ENCODE measurements around the gene DKC1.
A peak's percentile ranks its signal among the peaks of the same experiment; 100 is the strongest.

DKC1 gene

DNA sequence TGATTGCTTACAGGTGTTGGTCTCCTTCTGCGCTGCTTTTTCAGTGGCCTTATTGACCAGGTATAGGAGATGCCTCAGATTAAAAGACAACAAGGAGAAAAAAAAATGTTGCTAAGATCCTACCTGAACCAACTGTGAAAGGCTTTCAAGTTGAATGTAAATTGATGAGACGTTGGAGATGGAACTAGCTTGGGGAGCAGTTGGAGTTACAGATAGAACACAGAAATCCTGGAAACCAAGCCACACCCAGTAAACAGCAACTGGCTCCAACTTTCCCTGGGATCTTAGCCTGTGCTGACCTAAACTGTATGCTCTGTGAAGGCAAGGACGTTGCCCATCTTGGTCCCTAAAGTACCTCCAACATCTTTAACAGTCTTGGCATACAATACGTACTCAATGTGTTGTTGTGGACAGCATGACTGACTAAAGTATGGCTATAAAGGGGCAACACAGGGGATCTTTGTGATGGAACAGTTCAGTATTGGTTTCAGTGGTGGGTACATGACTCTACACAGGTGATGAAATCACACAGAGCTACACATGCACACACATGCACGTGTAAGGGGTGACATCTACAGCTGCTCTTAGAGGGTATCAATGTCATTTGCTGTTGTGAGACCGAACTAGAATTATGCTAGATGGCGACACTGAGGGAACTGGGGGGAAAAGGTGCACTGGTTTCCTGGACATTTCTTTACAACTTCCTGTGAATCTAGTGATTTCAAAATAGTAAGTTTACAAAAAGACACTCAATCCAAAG is 34.1 kb upstream of the DKC1 start:
- peaks cover 84% of the 10 kb centered on the region for H3K4me1 ChIP-seq (ENCODE audit: control insufficient read depth, insufficient read depth, low read length)
- H3K9ac ChIP-seq (ENCODE audit: low read depth, low read length) = peak overlapping the region; percentile 59
- peak overlapping the region; percentile 49 for H3K4me2 ChIP-seq (ENCODE audit: low read length)
- H3K36me3 ChIP-seq (ENCODE audit: insufficient read depth, low read length) = no peaks in the 10 kb centered on the region
- H3K4me3 ChIP-seq (ENCODE audit: low read length) = no peak overlapping the region
- H3K9me3 ChIP-seq (replicated peaks; ENCODE audit: low read length) = no peaks in the 10 kb centered on the region
- H3K27me3 ChIP-seq (ENCODE audit: control insufficient read depth, insufficient read depth, low read length) = no peaks in the 10 kb centered on the region

DNA sequence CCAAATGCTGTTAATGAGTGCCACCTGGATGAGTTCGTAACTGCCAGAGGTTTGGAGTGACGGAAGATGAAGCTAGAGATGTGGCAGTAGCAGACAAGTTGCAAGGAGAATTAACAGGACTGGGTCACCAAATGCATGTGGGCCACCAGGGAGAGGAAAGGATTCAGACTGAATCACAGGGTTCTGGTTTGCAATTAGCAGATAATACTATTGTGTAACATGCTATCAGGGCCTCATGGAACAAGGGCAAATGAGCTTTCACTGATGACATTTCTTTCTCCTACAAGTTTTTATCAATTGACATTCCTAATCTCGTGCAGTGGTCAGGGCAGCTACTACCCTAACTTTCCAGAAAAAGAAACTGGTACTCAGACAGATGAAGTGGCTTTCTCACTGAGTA is 33.2 kb upstream of the DKC1 start:
- Histone ChIP-seq H3K9ac (ENCODE audit: low read depth, low read length) (no peak overlapping the region), H3K4me2 (ENCODE audit: low read length) (no peak overlapping the region), H3K36me3 (ENCODE audit: insufficient read depth, low read length) (no peaks in the 10 kb centered on the region), H3K4me1 (ENCODE audit: control insufficient read depth, insufficient read depth, low read length) (peaks cover 93% of the 10 kb centered on the region), H3K9me3 (replicated peaks; ENCODE audit: low read length) (no peaks in the 10 kb centered on the region), H3K4me3 (ENCODE audit: low read length) (no peak overlapping the region), H3K27me3 (ENCODE audit: control insufficient read depth, insufficient read depth, low read length) (no peaks in the 10 kb centered on the region)

DNA sequence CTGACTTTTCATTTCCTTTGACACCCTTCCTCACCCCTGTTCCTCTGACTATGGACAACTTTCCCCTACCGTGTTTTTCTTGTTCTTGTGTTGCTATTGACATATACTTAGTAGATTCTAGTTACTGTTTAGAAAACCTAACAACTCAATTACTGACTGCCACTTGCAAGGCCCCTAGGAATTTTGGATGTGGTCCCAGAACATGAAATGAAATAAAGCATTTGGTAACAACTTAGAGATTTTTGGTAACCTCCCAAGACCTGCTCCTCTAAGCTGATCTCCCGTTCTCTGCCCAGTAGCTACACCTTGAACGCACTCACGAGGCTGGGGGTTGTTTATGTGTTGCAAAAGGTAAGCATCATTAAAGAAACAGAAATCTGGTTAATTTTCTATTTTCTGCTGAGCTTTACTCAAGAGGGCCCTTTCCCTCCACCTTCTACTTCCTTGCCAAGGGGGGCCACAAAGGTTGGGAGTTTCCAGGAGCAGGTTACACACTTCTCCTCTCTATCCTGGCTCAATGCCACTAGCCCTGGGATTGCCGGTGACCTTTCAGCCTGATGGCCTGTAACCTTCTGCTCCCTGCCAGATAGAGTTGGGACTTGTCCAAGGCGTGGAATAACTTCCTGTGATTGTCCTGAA is 32.3 kb upstream of the DKC1 start:
- Histone ChIP-seq H3K4me2 (ENCODE audit: low read length) (peak overlapping the region; percentile 28), H3K4me1 (ENCODE audit: control insufficient read depth, insufficient read depth, low read length) (peaks cover 96% of the 10 kb centered on the region), H3K27me3 (ENCODE audit: control insufficient read depth, insufficient read depth, low read length) (no peaks in the 10 kb centered on the region), H3K36me3 (ENCODE audit: insufficient read depth, low read length) (no peaks in the 10 kb centered on the region), H3K9ac (ENCODE audit: low read depth, low read length) (no peak overlapping the region), H3K9me3 (replicated peaks; ENCODE audit: low read length) (no peaks in the 10 kb centered on the region), H3K4me3 (ENCODE audit: low read length) (no peak overlapping the region)

DNA sequence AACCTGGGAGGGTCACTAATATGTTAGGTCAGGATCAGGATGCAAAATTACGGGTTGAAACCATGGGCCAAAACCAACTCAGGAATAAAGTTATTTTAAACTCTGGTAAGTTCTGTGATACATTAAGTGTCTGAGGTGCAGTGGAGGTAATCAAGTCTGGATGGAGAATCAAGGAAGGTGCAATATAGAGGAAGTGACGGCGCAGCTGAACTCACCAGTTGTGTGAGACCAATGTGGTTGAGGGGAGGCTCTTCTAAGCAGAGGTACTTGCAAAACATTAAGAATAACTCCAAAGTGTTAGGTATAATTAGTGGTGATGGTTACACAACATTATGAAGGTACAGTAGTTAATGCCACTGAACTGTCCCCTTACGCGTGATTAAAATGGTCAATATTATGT is 31.5 kb upstream of the DKC1 start:
- no peak overlapping the region for H3K4me2 ChIP-seq (ENCODE audit: low read length)
- H3K27me3 ChIP-seq (ENCODE audit: control insufficient read depth, insufficient read depth, low read length) = no peaks in the 10 kb centered on the region
- H3K4me3 ChIP-seq (ENCODE audit: low read length) = no peak overlapping the region
- no peaks in the 10 kb centered on the region for H3K9me3 ChIP-seq (replicated peaks; ENCODE audit: low read length)
- H3K9ac ChIP-seq (ENCODE audit: low read depth, low read length) = no peak overlapping the region
- no peaks in the 10 kb centered on the region for H3K36me3 ChIP-seq (ENCODE audit: insufficient read depth, low read length)
- H3K4me1 ChIP-seq (ENCODE audit: control insufficient read depth, insufficient read depth, low read length) = peaks cover 96% of the 10 kb centered on the region

DNA sequence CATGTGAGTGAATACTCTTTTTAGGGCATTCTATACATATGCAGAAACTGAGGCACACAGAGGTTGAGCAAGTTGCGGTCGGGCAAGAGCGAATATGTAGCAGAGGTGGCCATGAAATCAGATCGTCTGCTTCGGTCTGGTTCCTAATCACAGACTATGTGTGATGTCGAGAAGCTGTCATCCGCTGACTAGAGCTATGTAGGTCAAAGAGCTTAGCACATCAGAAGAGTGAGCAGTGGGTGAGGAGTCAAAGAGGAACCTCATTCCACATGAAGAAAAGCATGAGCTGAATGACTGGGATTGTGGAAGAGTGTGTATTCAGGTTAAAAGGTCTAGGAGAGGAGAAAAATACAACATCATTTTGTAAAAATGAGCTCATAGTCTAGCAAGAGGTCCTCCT is 30.8 kb upstream of the DKC1 start:
- Histone ChIP-seq H3K27me3 (ENCODE audit: control insufficient read depth, insufficient read depth, low read length) (no peaks in the 10 kb centered on the region), H3K9me3 (replicated peaks; ENCODE audit: low read length) (no peaks in the 10 kb centered on the region), H3K4me3 (ENCODE audit: low read length) (no peak overlapping the region), H3K36me3 (ENCODE audit: insufficient read depth, low read length) (no peaks in the 10 kb centered on the region), H3K4me2 (ENCODE audit: low read length) (no peak overlapping the region), H3K4me1 (ENCODE audit: control insufficient read depth, insufficient read depth, low read length) (peaks cover 94% of the 10 kb centered on the region), H3K9ac (ENCODE audit: low read depth, low read length) (no peak overlapping the region)

DNA sequence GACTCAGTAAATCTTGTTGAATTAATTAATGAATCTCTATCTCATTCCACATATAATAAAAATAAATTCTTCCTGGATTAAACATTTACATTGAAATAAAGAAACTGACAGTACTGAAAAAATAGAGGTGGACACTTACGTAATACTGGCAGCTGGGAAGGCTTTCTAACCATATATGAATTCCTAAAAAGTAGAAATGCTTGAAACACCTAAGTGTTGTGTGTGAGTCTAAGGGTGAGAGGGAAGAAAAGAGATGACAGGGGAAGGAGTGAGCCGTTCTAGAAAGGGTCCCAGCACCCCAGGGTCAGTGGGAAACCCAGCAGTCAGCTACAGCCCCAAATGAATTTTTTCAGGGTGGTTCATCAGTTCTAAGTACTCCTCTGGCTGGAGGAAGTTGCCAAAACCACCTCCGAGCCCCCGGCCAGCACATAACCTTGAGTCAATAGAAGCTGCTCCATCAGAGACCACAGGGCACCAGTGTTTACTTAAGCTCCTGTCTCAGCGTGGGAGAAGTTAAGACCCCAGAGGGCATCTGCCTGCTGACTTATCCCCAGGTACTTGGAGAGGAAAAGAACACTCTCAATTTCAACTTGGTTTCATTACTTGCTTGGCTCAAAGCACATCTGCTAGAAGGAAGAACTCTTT is 30.1 kb upstream of the DKC1 start:
- Histone ChIP-seq H3K27me3 (ENCODE audit: control insufficient read depth, insufficient read depth, low read length) (no peaks in the 10 kb centered on the region), H3K36me3 (ENCODE audit: insufficient read depth, low read length) (no peaks in the 10 kb centered on the region), H3K4me1 (ENCODE audit: control insufficient read depth, insufficient read depth, low read length) (peaks cover 94% of the 10 kb centered on the region), H3K9me3 (replicated peaks; ENCODE audit: low read length) (no peaks in the 10 kb centered on the region), H3K4me3 (ENCODE audit: low read length) (peak overlapping the region; percentile 28), H3K4me2 (ENCODE audit: low read length) (peak overlapping the region; percentile 64), H3K9ac (ENCODE audit: low read depth, low read length) (peak overlapping the region; percentile 30)

DNA sequence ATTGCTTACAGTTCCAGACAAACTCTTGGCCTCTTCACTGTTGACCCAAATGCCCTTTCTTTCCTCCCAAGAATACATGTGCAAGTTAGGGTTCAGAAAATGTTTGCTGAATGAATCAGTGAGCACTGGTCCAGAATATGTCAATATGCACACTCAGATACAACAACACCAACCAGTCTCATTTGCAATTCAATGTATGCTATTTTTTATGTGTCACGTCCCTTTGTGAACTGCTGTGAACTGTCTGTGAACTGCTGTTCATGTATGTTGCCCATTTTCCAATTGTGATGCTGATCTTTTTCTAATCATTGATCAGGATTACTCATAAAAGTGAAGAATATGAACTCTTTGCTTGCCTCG is 29.6 kb upstream of the DKC1 start:
- Histone ChIP-seq H3K4me2 (ENCODE audit: low read length) (peak overlapping the region; percentile 64), H3K27me3 (ENCODE audit: control insufficient read depth, insufficient read depth, low read length) (no peaks in the 10 kb centered on the region), H3K36me3 (ENCODE audit: insufficient read depth, low read length) (no peaks in the 10 kb centered on the region), H3K9ac (ENCODE audit: low read depth, low read length) (peak overlapping the region; percentile 30), H3K4me1 (ENCODE audit: control insufficient read depth, insufficient read depth, low read length) (peaks cover 91% of the 10 kb centered on the region), H3K4me3 (ENCODE audit: low read length) (peak overlapping the region; percentile 28), H3K9me3 (replicated peaks; ENCODE audit: low read length) (no peaks in the 10 kb centered on the region)

DNA sequence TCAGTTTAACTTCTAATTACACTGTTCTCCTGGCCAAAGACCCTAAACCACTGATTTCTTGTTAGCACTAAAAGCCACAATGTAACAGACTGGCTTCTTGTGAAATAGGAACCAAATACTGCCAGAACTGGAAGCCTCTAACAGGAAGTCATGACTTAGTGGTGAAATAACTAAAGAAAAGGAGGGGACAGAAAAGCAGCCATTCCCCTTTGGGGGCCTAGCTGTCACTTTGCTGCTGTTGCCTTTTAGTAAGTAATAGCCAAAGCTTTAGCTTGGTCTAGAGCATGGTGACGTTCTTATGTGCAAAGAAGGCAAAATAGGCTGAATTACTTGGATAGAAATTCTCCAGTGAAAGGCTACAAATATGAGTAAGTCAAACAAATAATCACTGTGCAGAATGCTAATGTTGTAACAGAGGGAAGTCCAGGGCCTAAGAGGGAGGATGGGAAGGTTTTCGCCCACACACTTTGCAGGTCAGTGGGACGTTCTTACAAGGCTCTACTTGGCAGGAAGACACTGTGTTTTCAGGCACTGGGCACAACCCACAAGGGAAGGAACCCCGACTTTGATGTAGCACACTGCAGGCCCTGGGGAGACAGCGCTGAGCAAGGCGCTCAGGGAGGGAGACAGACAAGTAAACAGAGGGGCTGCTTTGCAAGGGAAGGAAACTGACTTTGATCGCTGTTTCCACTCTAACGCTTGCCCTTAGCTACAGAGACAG is 28.4 kb upstream of the DKC1 start:
- H3K4me3 ChIP-seq (ENCODE audit: low read length) = no peak overlapping the region
- H3K27me3 ChIP-seq (ENCODE audit: control insufficient read depth, insufficient read depth, low read length) = no peaks in the 10 kb centered on the region
- peak overlapping the region; percentile 52 for H3K9ac ChIP-seq (ENCODE audit: low read depth, low read length)
- no peaks in the 10 kb centered on the region for H3K9me3 ChIP-seq (replicated peaks; ENCODE audit: low read length)
- H3K4me1 ChIP-seq (ENCODE audit: control insufficient read depth, insufficient read depth, low read length) = peaks cover 88% of the 10 kb centered on the region
- no peaks in the 10 kb centered on the region for H3K36me3 ChIP-seq (ENCODE audit: insufficient read depth, low read length)
- H3K4me2 ChIP-seq (ENCODE audit: low read length) = peak overlapping the region; percentile 57

DNA sequence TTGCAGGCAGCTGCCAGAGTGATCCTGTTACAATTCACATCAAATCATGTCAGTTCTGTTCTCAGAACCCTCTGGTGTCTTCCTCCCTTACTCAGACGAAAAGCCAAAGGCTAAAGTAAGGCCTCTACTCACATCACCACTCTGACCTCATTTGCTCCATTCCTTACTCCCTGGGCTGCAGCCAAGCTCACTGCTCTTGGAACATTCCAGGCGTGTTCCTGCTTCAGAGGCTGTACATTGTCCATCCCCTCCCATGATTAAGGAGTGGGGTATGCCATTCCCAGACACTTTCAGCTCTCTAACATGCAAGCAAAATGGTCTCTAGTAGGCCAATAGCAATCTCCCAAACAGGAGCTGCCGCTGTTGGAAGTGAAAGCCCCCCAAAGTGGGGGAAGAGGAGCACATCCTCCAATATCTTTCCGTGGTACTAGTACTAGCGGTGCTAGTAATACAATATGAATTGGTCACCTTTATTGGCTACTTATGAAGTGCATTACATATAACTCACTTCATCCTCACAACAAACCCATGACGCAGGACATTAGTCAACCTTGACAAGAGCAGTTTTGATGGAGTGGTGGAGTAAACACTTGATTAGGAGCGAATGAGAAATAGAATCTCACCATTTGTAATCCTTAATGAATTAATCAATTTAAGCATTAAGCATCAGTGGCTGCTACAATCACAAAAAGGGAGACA is 26.8 kb upstream of the DKC1 start:
- Histone ChIP-seq H3K4me3 (ENCODE audit: low read length) (no peak overlapping the region), H3K27me3 (ENCODE audit: control insufficient read depth, insufficient read depth, low read length) (no peaks in the 10 kb centered on the region), H3K9me3 (replicated peaks; ENCODE audit: low read length) (no peaks in the 10 kb centered on the region), H3K36me3 (ENCODE audit: insufficient read depth, low read length) (no peaks in the 10 kb centered on the region), H3K4me2 (ENCODE audit: low read length) (peak overlapping the region; percentile 28), H3K4me1 (ENCODE audit: control insufficient read depth, insufficient read depth, low read length) (peaks cover 73% of the 10 kb centered on the region), H3K9ac (ENCODE audit: low read depth, low read length) (peak overlapping the region; percentile 44)

DNA sequence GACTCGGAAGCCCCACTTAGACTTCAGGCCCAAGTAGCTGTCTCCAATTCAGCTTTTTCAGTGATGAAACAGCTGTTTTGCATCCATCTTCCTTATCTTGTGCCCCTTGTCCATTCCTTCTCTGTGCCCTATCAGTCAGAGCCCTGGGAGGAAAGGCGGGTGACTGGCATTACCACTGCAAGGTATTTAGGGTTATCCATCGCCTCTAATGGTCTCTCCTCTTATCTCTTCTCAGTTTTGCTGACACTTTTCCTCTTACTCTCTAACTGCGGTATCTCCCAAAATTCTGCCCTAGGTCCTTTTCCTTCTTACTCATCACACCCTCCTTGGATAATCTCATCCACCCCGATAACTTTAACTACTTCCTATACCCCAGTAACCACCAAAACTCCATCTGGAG is 25.5 kb upstream of the DKC1 start:
- no peaks in the 10 kb centered on the region for H3K9me3 ChIP-seq (replicated peaks; ENCODE audit: low read length)
- no peak overlapping the region for H3K4me3 ChIP-seq (ENCODE audit: low read length)
- H3K36me3 ChIP-seq (ENCODE audit: insufficient read depth, low read length) = no peaks in the 10 kb centered on the region
- H3K4me1 ChIP-seq (ENCODE audit: control insufficient read depth, insufficient read depth, low read length) = peaks cover 61% of the 10 kb centered on the region
- peak overlapping the region; percentile 51 for H3K9ac ChIP-seq (ENCODE audit: low read depth, low read length)
- no peaks in the 10 kb centered on the region for H3K27me3 ChIP-seq (ENCODE audit: control insufficient read depth, insufficient read depth, low read length)
- no peak overlapping the region for H3K4me2 ChIP-seq (ENCODE audit: low read length)

All from skeletal muscle satellite cell (primary cell).